Measurements from ENCODE around the gene GBP6.
"Not testable (repeated sequence)": the region's sequence is repeated elsewhere in the genome, so short reads cannot be mapped to it uniquely, and the experiment has no call there.

The GBP6 gene, protein sequence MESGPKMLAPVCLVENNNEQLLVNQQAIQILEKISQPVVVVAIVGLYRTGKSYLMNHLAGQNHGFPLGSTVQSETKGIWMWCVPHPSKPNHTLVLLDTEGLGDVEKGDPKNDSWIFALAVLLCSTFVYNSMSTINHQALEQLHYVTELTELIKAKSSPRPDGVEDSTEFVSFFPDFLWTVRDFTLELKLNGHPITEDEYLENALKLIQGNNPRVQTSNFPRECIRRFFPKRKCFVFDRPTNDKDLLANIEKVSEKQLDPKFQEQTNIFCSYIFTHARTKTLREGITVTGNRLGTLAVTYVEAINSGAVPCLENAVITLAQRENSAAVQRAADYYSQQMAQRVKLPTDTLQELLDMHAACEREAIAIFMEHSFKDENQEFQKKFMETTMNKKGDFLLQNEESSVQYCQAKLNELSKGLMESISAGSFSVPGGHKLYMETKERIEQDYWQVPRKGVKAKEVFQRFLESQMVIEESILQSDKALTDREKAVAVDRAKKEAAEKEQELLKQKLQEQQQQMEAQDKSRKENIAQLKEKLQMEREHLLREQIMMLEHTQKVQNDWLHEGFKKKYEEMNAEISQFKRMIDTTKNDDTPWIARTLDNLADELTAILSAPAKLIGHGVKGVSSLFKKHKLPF

DNA sequence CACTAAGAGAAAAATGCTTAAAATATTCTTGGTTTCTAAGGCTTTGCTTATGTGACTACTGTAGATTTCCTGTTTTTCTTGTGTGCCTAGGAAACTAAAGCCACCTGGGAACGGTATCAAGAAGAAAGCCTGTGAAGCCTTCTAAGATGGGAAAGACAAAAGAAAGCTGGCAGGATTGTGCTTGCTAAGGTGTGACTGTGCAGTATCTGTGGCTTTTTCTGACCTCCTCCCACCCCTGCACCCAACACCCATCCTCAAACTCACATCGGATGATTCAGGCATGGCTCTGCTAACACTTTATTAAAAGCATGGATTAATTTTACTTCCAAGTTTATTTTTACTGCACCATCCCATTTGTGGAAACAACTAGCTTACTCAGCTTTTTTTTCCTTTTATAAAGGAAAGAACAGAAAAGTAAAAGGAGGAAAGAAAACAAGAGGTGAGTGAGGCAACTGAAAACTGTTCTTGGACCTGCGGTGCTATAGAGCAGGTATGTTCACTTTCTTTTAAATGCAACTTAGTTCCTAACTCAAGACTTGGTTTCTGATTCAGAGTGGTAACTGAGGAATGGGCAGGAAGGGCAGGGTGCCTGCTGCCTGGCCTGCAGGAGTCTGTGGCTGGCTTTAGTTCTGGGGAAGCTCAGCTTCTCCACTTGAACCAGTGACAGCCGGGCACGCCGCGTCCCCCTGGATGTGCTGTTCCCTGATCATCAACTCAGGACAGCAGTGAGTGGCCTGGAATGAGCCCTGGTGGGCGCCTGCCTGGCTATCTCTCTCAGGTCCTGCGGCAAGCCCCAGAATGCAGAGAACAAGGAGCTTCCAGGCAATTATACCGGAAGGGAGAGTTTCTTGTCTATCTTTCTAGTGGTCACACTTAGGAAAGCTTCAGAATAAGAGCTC is at the start of gene GBP6:
TSS of gene GBP6 (plus strand) at position 422 of the 899 bp plus-strand sequence. CDS start 4,493 bp downstream, outside the sequence.
- no peak for DNase-seq

DNA sequence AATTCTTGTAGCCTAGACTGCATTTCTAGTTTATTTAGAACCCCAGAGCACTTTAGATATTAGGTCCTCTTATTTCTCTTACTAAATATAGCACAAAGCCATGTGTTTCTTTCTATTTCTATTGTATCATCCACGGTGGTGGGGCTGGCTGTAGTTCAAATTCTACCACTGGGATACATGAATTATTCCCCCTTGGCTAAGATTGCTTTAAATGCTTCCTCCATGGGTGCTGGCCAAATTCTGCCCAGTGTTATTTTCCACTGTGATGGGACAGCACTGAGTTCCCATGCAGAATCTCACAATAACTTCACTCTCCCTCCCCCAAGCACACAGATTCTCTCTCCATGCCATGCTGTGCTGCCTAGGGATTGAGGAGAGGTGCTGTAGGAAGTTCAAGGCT is 41.5 kb upstream of the GBP6 start:
- no peak for DNase-seq

DNA sequence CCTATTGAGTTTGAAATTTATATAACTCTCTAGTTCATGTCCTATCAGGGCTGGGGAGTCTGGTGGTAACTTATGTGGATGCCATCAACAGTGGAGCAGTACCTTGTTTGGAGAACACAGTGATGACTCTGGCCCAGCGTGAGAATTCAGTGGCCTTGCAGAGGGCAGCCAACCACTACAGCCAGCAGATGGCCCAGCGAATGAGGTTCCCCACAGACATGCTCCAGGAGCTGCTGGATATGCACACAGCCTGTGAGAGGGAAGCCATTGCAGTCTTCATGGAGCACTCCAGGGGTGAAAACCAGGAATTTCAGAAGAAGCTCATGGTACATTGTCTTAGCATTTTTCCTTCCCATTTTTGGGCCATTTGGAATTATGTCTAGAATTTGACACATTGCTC is 32.0 kb upstream of the GBP6 start:
- no peak for DNase-seq

DNA sequence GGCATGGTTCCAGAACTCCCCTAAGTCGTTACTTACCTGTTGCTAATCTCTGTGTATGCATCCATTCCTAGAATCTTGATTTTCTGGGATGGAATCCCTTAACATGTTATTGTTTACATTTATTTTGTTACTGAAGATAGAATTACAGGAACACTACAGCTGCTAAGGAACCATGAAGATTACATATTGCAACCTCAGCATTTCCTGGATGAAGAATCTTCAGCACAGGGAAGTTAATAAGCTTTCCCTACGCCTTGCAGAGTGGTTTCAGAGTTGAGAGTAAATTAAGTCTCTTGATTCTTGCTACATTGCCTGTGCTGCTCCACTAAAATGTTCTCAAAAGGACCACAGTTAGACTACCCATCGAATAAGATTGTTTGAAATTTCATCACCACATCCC is 31.4 kb upstream of the GBP6 start:
- no peak for DNase-seq

DNA sequence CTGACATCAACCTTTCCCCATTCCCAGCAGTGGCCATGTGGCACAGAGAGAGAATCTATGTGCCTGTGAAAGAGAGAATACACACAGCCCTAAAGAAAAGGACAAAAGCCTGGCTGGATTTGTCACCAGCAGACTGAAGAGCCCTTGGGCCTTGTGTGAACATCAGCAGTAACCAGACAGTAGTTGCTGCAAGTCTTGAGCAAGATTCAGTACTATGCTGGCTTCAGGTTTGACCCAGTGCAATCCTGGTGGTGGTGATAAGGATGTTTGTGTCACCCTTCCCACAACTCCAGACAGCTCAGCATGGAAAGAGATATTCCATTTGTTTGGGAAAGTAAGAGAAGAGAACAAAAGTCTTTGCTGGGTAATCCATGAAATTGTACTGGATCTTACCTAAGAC is 28.4 kb upstream of the GBP6 start:
- no peak for DNase-seq

DNA sequence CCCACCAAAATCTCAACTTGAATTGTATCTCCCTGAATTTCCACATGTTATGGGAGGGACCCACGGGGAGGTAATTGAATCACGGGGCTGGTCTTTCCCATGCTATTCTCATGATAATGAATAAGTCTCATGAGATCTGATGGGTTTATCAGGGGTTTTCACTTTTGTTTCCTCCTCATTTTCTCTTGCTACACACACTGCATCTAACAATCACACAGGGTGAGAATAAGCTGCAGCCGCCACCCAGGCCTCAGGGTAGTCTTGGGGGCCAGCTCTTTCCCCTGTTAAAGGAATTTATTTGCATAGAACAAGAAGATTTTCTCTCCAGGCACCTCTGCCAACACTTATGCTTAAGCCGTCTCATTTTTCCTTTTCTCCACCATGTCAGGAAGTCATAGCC is 26.0 kb upstream of the GBP6 start:
- DNase-seq = no peak

DNA sequence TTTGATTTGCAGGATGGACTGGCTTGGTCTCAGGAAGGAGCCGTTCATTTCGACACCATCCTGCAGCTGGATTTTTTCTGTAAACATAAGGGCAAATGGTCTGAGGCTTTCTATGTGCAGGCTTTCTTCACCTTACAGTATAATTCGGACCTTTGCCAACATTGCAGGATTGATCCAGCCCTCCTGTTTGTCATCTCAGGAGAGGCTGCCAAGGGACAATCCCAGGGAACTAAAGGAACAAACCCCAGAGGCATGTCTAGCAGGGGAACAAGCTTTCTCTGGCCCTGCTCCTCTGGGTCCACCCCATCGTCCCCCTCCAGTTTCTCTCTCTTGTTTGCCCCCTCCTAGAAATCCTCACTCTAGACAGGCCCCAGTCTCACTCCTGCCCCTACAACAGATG is 24.8 kb upstream of the GBP6 start:
- DNase-seq = no peak

DNA sequence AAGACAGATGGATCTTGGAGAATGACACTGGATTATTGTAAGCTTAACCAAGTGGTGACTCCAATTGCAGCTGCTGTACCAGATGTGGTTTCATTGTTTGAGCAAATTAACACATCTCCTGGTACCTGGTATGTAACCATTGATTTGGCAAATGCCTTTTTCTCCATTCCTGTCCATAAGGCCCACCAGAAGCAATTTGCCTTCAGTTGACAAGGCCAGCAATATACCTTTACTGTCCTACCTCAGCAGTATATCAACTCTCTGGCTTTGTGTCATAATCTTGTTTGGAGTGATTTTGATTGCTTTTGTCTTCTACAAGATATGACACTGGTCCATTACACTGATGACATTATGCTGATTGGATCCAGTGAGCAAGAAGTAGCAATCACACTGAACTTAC is 18.4 kb upstream of the GBP6 start:
- DNase-seq = not testable (repeated sequence)

DNA sequence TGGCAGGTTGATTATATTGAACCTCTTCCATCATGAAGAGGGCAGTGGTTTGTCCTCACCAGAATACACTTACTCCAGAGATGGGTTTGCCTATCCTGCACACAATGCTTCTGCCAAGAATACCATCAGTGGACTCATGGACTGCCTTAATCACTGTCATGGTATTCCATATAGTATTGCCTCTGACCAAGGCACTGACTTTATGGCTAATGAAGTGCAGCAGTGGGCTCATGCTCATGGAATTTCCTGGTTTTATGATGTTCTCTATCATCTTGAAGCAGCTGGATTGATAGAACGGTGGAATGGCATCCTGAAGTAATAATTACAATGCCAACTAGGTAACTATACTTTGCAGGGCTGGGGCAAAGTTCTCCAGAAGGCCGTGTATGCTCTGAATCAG is 16.6 kb upstream of the GBP6 start:
- DNase-seq = no peak

DNA sequence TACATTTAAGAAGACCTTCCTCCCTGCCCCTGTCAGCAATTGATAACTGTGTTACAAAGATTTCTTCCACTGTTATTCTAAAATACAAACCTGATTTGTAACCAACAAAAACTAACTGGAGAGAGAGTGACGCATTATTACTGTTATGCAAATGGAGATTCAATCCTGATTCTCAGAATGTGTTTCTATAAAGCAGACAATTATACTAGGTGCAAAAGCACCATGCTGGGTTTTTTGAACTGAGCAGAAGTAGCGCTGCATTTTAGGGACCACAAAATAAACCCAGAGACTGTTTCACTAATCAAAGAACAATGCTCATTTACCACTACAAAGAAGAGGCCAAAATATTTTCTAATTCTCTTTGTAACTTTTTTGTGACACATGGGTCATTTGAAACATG is 13.6 kb upstream of the GBP6 start:
- DNase-seq = no peak

DNA sequence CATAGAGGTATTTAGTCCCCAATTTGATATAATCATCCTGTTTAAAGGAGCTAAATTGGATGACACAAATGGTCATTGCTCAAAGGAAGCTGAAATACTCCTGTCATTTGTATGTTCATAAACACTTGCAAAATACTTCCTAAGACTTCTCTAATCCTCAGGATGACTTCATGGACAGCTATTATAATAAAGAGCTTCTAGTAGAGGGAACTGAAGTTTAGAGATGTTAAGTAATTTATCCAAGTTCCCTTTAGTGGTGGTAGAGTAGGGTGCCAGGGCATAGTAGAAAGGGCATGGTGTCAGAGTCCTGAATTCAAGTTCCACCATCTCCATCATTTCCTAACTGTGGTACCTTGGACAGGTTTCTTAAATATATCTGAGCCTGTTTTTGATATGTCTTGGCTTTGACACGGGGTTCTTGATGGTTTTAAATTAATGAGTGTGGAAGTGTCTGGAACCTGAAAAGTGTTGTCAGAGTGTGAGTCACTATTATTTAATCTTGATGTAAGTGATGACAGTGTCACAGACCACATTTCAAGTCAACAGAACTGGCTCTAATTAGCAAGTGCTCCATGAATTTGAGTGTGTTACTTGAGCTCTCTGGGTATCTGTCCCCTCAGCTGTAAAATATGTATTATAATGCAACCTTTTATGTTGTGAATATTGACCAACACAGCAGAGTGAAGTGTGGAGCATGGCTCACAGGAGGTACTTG is 12.1 kb upstream of the GBP6 start:
- DNase-seq = no peak

DNA sequence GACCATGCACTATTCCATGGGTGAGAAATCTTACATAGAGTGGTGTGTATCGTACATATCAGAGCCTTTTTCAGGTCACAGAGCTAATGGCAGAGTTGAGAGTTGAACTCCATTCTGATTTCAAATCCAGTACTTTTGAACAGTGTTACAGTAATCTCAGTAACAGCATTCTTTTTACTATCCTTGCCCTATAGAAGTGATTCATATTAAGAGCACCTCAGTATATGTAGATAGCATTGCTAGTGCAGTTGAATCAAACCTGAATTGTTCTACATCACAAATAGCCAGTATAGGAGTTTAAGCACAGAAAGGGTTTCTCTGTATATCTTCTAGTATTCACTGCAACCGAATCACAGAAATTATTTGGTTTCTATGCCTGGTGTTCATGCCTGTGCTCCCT is 11.4 kb upstream of the GBP6 start:
- no peak for DNase-seq

DNA sequence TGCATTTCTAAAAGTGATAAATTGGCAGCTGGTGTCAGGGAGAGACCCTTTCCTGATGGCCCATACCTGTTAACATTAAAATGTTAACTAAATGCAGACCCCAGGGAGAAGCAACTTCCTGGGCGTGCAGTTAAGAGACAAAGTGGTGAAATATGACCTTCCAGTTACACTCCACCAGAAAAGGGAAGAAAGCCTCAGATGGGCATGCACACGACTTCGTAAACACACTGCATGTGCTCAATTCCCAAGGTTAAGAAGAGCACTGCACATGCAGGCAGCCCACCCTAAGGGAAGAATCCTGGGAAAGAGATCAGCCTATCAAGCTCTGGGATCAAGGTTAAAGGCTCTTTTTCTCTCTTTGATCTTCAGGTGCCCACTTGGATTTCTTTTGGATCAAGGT is 9.7 kb upstream of the GBP6 start:
- no peak for DNase-seq

DNA sequence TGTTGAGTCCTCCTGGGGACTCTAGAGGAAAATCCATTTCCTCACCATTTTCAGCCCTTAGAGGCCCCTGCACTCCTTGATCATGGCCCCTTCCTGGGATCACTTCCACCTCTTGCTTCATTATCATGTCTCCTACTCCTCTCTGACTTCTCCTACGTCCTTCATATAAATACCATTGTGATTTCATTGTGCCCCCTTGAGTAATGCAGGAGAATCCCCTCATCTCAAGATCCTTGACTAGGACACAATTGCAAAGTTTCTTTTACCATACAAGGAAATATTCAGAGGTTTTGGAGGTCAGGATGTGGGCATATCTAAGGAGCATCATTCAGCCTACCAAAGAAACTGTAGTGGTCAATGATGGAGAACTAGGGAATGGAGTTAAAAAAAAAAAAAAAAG is 8.8 kb upstream of the GBP6 start:
- no peak for DNase-seq

DNA sequence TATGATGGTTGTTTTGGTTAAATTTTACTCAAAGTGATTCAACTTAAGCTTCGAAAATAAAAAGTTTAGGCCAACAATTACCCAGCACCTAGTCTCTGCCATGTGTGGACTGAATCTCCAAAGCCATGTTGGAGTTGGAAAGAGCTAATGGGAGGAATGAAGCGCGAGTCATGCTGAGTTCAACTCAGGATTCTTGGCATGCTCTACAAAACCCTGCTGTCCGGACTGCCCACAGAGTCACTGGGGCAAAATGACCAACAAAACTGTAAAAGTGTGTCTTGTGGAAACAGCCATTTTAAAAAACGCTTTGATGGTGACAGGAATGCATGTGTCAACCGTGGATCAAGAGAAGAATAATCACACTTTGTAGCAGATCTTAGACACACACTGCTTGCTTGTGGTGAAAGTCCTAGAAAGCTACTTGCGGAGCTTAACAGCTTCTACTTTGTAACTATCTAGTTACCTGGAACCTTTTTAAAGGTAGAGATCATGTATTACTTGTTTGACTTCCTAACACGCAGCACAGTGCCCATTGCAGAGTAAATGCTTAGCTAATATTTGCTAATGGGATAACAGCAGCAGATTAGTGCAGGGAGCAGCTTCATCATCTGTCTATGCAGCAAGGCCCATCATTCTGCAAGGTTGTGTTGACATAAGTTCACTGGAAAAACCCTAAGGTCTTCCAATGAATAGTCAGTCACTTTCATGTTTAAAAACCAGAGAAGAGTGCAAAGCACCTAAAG is 7.0 kb upstream of the GBP6 start:
- no peak for DNase-seq

DNA sequence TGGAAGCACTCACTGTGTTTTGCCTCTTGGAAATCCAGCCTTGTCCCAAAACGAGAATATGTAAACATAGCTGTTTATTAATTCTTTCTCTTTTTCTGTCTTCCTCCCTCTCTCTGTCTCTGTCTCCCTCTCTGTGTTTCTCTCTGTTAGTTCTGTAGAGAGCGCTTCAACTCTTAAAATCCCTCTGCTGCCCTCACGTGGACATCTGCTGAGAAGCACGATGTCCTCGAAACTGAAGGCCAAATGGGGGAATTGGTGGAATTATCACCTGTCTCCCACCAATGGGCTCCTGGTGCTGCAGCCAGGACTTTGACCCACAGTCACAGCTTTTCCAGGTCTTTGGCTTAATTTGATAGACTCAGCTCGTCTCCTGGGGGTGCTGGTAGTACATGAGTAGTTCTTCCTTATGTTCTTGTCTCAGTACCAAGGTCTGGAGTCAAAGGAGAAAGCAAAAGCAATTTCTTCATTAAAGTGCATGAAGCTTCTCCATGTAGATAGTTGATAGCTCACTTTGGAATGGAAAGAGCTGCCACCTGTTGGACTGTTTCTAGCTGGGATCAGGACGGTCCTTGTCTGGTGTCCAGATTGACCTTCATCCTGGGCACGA is 5.5 kb upstream of the GBP6 start:
- no peak for DNase-seq

DNA sequence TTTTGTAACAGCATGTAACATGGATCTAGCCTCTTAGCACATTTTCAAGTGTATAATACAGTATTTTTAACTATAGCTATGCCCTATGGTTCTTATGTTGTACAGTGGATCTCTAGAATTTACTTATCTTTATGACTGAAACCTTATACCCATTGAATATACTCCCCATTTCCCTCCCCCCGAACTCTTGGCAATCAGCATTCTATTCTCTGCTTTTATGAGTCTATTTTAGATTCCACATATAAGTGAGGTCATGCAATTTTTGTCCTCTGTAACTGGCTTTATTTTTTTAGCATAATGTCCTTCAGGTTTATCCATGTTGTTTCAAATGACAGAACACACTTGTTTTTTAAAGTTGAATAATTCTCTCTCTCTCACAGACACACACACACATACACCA is 3.1 kb upstream of the GBP6 start:
- DNase-seq = no peak

DNA sequence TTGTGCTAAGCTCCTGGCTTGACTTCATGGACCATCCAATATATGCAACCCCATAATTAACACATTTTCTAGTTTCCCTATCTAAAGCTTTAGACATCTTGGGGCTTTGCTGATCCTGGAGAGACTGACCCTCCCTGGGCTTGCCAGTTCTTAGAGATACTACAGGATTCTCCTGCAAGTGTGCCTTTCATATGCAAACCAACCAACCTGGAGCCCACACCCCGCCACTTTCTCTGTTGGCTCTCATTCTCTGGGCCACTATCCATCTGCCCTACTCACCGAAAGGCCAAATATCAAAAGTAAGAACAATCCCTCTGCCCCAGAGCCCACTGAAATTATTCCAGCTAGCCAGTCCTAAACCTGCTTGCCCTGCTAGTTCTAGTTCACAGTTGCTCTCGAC is 2.2 kb upstream of the GBP6 start:
- DNase-seq = no peak

DNA sequence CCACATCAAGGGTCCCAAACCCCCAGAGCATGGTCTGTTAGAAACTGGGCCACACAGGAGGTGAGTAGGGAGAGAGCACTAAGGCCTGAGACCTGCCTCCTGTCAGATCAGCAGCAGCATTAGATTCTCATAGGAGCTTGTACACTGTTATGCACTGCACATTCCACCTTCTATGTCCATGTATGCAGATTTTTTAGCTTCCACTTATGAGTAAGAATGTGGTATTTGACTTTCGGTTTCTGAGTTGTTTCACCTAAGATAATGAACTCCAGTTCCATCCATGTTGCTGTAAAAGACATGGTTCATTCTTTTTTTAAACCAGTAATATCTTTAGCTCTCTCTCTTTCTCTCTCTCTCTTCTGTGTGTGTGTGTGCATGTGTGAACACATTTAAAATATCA is 663 bp upstream of the GBP6 start:
- no peak for DNase-seq

DNA sequence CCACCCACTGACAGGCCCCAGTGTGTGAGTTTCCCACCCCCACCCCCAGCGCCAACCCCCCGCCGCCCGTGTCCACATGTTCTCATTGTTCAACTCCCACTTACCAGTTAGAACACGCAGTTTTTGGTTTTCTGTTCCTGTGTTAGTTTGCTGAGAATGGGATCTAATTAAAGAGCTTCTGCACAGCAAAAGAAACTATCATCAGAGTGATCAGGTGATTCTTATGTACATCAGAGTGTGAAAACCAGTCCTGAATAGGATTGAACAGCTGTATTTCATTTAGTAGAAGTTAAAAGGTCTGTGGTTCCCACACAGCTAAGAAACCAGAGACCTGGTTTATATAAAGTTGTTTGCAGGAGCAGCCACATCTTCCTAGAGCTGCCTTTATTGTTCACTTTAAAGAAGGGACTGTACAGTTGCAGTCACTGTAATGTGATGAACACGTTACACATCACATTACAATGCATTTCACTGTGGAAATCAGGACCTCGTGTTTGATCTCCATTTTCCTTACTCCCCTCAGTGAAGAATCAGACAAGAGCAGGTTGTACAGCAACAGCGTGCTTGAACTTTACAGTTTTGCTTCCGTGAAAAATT is 1.2 kb downstream of the GBP6 start:
- DNase-seq = no peak

DNA sequence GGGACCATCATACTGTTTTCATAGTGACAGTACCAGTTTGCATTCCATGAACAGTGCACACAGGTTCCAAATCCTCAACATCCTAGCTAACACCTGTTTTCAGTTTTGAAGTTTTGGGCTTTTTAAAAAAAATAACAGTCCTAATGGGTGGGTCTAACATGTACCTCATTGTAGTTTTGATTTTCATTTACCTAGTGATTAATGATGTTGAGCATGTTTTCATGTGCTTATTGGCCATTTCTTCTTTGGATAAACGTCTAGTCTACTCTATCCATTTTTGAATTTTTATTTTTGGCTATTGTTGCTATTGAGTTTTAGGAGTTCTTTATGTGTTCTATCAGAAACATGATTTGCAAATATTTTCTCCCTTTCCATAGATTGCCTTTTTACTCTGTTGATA is 3.4 kb downstream of the GBP6 start:
- DNase-seq = no peak

DNA sequence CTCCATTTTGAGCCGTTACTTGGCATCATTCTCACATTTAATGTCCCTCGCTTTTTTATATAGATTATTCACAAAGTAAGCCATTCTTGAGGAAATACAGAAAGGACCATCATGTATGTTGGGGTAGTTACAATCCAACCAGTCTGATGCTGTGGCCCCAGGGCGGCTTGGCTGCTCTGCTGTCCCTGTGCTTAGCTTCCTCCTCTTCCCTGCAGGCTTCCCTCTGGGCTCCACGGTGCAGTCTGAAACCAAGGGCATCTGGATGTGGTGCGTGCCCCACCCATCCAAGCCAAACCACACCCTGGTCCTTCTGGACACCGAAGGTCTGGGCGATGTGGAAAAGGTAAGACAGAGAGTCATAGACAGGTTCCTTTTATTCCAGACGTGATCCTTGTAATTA is 5.5 kb downstream of the GBP6 start:
- no peak for DNase-seq
